ENCODE data around the gene TMEM132E.

- TF ChIP-seq CTCF (IDR thresholded peaks at IDR 0.05 in 8 of 11, conservative IDR thresholded peaks at IDR 0.05 in 3 of 11) (no peak), POLR2AphosphoS5 (IDR thresholded peaks at IDR 0.05) (no peak), POLR2A (IDR thresholded peaks at IDR 0.05) (no peak)
These were observed 18.9 kb downstream of the TMEM132E start for GRCh38 chr17:34598161-34598776.
